CD4-positive, alpha-beta T cell treated with Interleukin-2 at 100 ng/mL for 4 hours (primary cell): ENCODE measurements around the gene GPC6.
"Not testable (repeated sequence)": the region's sequence is repeated elsewhere in the genome, so short reads cannot be mapped to it uniquely, and the experiment has no call there.

Source experiments
- DNase-seq: peaks from one replicate; pipeline ENCODE4 v3.0.0-alpha.2; 2020; ENCODE audit warnings: low spot score

The GPC6 gene

DNA sequence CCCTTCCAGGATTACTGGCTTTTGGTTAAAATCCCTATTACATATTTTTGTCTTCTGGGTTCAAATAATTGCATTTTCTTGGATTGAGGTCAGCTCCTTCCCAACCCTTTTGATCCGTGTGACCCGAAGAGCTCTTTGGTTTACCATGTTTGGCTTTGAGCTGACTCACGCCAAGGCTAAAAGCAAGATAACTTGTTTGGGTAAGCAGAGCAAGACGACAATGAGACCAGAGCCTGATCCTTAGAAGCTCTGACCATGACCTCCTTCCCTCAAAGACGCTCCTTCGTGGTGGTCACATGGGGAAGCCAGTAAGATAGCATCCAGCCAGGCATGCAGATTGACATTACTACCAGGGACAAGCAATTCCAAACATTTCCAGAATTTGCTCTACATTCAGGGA is 1099.0 kb downstream of the GPC6 start:
- no peak for DNase-seq

GRCh38 chr13:94327318-94327717 is 1100.7 kb downstream of the GPC6 start:
- peak; percentile 27 for DNase-seq

DNA sequence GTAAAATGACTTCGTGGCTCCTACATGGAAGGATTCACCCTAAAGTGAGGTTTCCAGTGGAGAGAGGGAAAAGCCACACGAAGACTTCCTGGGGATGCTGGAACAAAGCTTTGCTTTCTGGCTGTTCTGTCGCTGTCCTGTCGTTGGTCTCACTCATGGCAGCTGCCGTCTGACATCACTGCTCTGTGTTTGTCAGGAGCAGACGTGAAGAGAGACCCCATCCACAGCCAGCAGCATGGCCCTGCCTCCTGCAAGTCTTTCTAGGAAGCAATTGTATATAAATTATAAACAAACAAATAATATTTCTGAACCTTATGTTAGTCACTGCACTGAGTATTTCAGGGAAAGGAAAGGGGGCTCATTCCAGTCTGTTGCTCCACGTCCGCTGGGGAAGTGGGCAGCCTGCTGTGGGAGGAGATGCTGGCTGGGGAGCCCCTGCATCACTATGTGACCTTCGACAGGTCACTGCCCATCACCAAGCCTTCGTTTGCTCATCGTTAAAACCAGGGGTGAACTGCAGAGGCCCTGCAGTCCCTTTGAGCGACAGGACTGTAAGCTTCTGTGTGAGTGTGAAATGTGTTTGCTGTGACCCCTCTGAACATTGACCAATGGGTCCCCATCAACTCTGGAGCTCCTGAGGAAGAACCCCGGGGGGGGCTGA is 1101.9 kb downstream of the GPC6 start:
- no peak for DNase-seq

DNA sequence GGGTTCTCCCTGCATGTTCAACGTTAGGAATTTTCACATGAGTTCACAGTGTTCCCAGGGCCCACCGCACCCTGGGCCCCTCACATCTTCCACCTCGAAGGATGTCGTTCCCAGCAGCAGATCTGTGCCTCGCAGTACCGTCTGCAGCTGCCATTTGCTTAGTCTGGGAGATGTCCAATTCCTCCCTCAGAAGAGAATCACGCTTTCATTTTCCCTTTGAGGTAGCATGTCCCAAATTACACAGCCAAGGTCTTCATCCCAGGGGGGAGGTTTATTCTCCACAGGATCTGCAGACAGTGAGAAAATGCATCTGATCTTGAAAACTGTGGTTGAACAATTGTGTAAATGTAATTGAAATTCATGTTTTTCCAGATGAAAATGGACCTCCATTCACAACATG is 1102.7 kb downstream of the GPC6 start:
- DNase-seq: no peak

- peak; percentile 13 for DNase-seq
These were observed 1103.3 kb downstream of the GPC6 start for GRCh38 chr13:94329754-94330551.

- DNase-seq: peak; percentile 17
These were observed 1104.0 kb downstream of the GPC6 start for GRCh38 chr13:94330552-94331071.

DNA sequence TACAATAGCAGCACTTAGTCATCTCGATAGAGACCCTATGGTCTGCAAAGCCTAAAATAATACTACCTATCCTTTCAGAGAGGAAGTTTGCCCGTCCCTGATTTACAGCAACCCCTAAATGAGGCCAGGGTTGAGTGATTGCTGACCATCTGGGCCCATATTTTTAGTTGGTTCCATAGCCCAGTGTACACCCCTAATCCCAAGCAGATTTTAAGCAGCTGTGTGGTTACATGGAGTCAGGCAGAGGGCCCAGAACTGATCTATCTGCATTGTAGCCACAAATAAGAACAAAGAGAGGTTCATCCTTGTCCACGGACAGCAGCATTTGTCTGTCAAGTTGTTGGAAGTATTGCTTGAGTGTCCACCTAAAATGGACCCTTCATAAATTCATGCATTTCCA is 1104.7 kb downstream of the GPC6 start:
- DNase-seq: no peak

GRCh38 chr13:94332359-94333096 is 1105.9 kb downstream of the GPC6 start:
- no peak for DNase-seq

DNA sequence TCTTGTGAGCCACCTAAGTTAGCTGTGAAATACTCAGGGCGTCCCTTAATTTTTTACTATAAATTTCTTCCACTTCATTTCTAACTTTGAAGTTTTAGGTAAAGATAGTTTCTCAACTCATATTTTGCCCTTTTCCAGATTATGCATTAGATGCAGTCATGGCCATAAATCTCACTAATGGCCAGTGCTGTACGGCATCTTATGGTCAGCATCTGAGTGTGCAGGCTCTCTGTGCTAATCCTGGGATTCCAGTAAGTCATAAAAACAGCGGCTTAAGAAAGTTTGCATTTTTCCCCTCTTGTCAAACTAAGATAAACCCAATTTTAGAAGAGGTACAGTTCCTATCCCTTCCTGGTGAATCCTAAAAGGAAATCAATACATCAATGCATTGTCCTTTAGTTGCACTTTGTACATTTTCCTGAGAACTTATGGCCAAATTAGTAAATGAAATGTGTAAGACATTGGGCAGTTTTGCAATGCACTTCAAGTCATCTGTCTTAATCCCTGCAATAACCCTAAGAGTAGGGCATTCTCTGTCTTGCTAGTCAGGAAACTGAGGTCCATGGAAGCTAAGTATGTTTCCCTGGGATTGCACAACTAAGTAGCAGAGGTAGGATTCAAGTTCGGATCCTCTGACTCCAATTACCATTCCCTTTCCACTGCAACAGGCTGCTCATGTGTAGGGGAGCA is 1106.7 kb downstream of the GPC6 start:
- no peak for DNase-seq

DNA sequence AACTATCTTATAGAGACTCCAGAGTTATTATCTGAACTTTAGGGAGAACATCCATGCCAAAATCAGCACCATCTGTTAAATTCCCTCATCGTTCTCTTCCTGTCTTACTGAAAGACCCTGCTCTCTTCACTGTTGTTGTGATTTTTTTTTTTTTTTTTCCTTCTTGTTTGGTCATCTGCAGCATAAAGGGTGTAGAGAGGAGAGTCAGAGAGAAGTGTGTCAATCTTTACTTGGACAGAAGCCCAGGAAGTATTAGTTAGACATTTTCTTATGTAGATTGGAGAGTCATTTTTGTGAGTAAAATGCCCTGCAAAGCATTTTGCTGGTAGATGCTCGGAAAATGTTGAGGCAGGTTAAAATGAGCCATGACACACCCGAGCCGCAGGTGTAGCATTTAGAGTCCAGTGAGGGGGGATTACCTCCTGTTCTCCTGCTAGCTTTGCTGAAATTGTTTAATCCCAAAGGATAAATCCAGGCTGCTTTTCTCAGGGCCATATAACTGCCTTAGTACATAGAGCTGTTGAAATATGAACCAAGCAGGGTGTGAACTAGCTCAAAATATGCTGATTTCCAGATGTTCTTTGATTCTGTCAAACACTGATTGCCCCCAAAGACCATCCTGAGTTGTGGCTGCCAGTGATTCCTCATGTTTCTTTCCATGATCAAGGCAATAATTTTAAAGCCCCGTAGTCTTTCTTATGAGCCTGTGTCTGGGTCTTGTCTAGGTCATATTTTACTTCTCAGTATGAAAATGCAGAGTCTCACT is 1109.3 kb downstream of the GPC6 start:
- DNase-seq: no peak

DNA sequence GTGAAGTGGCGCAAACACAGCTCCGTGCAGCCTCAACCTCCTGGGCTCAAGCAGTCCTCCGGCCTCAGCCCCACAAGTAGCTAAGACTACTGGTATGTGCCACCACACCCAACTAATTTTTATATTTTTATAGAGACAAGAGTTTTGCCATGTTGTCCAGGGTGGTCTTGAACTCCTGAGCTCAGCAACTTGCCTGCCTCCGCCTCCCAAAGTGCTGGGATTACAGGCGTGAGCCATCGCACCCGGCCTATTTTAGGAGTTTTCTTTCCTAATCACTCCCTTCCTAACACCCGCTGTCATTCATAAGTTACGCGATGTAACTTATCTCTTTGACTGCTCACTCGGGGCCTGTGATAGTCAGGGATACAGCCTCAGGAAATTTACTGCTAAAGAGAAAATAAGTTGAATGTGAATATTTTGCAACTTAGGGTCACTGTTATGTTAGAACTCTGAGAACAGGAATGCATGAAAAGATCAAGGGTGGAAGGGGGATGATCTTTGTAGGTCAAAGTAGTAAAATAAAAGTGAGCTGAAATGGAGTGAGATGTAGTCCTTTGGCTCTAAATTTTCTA is 1112.6 kb downstream of the GPC6 start:
- DNase-seq: no peak

- DNase-seq: no peak
These were observed 1116.0 kb downstream of the GPC6 start for GRCh38 chr13:94342436-94343242.

DNA sequence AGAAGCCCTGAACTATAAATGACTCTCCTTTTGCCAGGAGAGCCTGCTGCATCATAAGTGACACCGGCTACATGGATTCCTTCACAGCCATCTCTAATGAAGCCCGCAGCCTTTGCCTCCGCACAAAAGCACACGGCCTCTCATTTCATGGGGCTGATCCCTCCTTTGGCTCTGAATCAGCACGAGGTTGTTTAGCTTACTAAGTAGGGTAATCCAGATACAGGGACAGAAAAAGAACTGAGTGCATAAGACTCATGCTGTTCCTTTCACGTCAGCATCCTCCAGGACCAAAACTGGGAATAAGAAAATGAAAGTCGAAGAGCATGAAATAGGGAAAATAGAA is 1116.6 kb downstream of the GPC6 start:
- DNase-seq: no peak

DNA sequence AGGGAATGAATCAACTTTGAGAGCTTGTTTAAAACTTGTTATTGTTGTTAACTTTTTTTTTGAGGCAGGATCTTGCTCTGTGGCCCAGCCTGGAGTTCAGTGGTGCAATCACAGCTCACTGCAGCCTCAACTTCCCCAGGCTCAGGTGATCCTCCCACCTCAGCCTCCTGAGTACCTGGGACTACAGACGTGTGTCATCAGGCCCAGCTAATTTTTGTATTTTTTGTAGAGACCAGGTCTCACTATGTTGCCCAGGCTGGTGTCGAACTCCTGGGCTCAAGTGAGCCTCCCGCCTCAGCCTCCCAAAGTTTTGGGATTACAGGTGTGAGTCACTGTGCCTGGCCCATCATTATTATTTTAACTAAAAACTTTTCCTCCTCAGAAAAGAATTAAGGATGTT is 1117.1 kb downstream of the GPC6 start:
- not testable (repeated sequence) for DNase-seq

GRCh38 chr13:94344126-94344818 is 1117.7 kb downstream of the GPC6 start:
- no peak for DNase-seq

- DNase-seq: peak; percentile 38
These were observed 1119.0 kb downstream of the GPC6 start for GRCh38 chr13:94345374-94346195.

DNA sequence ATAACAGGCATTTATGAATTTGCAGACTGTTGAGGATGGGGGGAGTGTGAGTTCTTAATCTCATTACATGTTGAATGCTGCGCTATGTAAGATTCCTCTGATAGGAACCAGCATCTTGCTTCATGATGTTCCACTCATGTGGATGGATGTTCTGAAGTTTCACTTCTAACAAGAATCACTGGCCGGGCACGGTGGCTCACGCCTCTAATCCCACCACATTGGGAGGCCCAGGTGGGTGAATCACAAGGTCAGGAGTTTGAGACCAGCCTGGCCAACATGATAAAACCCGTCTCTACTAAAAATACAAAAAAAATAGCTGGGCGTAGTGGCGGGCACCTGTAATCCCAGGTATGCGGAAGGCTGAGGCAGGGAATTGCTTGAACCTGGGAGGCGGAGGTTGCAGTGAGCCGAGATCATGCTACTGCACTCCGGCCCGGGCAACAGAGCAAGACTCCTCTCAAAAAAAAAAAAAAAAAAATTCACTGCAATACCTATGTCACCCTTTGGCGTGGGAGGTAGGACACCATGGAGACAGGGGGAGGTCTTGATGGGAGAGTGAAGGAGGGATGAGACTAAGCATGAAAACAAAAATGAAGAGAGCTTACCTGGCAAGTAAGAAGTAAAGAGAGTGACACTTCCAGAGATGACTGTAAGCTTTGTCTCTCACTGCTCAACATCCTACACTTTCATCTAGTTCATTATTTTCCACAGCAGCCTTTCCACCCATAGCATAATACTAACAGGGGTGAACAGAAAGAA is 1119.8 kb downstream of the GPC6 start:
- DNase-seq: no peak
